ENCODE data around the gene MGAT4C. TPM values are rescaled to one million over a fixed set of nuclear protein-coding genes. Genes with fewer than 3 reads are reported as not detected.

Gene MGAT4C
- total RNA-seq, 1 experiment from 2014 or later = not detected

DNA sequence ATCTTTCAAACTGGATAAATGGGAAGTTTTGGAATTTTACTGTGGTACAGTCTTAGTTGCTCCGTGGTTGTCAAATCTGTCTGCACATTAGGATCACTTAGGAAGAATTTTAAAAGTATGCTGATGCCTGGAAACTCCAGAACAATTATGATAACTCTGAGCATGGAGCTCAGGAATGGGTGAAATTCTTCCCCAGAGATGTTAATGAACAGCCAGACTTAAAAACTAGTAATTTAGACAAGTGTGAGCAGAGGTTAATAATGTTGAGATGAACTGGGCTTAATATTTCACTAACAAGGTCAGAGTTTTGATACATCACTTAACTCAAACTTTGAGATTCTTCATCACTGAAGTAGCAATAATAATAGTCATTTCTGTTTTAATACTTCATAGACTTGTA, 287.6 kb downstream of the MGAT4C start:
- intact Hi-C loops (cut with micrococcal nuclease) = no loop called here
- Histone ChIP-seq H3K9me3 (ENCODE audit: low read length) (no peaks in the 10 kb centered on the region), H3K4me1 (ENCODE audit: insufficient read depth, low read length) (no peaks in the 10 kb centered on the region), H3K27ac (ENCODE audit: low read length) (no peak overlapping the region), H4K20me1 (ENCODE audit: low read length) (no peaks in the 10 kb centered on the region), H3K4me2 (ENCODE audit: low read length) (no peak overlapping the region), H3K9ac (ENCODE audit: low read length) (no peak overlapping the region), H3K9me2 (replicated peaks; ENCODE audit: low read length) (no peaks in the 10 kb centered on the region), H3K27me3 (ENCODE audit: low read length) (no peaks in the 10 kb centered on the region), H3K79me2 (ENCODE audit: low read length) (no peaks in the 10 kb centered on the region), H2AFZ (ENCODE audit: low read length) (no peak overlapping the region), H3K36me3 (ENCODE audit: low read depth, low read length) (no peaks in the 10 kb centered on the region), H3K4me3 (ENCODE audit: low read length) (no peak overlapping the region), H3F3A (ENCODE audit: low read length, unreplicated experiment) (no peaks in the 10 kb centered on the region)
- POLR2A ChIA-PET (ENCODE audit: unreplicated experiment) = no interaction called here
- ATAC-seq (no peak), DNase-seq (no peak)
- CTCF ChIA-PET = no interaction called here
- no peak for TF ChIP-seq EZH2 (IDR thresholded peaks at IDR 0.05; ENCODE audit: low read length, unreplicated experiment)
- no peak for TF ChIP-seq EZH2phosphoT487 (IDR thresholded peaks at IDR 0.05; ENCODE audit: borderline replicate concordance, low read length)
- TF ChIP-seq, protein P1, sequence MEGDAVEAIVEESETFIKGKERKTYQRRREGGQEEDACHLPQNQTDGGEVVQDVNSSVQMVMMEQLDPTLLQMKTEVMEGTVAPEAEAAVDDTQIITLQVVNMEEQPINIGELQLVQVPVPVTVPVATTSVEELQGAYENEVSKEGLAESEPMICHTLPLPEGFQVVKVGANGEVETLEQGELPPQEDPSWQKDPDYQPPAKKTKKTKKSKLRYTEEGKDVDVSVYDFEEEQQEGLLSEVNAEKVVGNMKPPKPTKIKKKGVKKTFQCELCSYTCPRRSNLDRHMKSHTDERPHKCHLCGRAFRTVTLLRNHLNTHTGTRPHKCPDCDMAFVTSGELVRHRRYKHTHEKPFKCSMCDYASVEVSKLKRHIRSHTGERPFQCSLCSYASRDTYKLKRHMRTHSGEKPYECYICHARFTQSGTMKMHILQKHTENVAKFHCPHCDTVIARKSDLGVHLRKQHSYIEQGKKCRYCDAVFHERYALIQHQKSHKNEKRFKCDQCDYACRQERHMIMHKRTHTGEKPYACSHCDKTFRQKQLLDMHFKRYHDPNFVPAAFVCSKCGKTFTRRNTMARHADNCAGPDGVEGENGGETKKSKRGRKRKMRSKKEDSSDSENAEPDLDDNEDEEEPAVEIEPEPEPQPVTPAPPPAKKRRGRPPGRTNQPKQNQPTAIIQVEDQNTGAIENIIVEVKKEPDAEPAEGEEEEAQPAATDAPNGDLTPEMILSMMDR (conservative IDR thresholded peaks at IDR 0.05; ENCODE audit: low read depth, low read length) = no peak
- no TSS peak for BruUV-seq (replicated peaks)

DNA sequence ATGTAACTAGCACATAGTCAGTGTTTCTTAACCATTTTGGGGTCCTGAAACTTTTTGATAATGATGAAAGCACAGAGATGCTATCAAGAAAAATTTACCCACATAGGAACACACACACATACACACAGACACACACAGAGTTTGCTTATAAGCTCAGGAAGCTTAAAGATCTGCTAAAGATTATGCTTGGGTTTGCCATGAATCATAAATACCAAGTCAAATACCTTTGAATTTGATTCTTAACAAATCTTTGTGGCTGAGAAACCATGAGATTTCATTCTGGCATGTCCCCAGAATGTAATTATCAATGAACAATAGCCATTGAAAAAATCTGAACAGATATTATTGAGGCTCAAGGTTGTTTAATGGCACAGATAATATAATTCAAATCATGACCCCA, 292.9 kb downstream of the MGAT4C start:
- Histone ChIP-seq H3K4me3 (ENCODE audit: low read length) (no peak overlapping the region), H3K27me3 (ENCODE audit: low read length) (no peaks in the 10 kb centered on the region), H2AFZ (ENCODE audit: low read length) (no peak overlapping the region), H3K9me2 (replicated peaks; ENCODE audit: low read length) (no peaks in the 10 kb centered on the region), H3K9me3 (ENCODE audit: low read length) (no peaks in the 10 kb centered on the region), H3K79me2 (ENCODE audit: low read length) (no peaks in the 10 kb centered on the region), H4K20me1 (ENCODE audit: low read length) (no peaks in the 10 kb centered on the region), H3F3A (ENCODE audit: low read length, unreplicated experiment) (no peaks in the 10 kb centered on the region), H3K4me1 (ENCODE audit: insufficient read depth, low read length) (no peaks in the 10 kb centered on the region), H3K9ac (ENCODE audit: low read length) (no peak overlapping the region), H3K27ac (ENCODE audit: low read length) (no peak overlapping the region), H3K36me3 (ENCODE audit: low read depth, low read length) (no peaks in the 10 kb centered on the region), H3K4me2 (ENCODE audit: low read length) (no peak overlapping the region)
- TF ChIP-seq EZH2phosphoT487 (IDR thresholded peaks at IDR 0.05; ENCODE audit: borderline replicate concordance, low read length) (no peak), EZH2 (IDR thresholded peaks at IDR 0.05; ENCODE audit: low read length, unreplicated experiment) (no peak)
- TF ChIP-seq, protein P1 (conservative IDR thresholded peaks at IDR 0.05; ENCODE audit: low read depth, low read length) = no peak
- no TSS peak for BruUV-seq (replicated peaks)
- no peak for ATAC-seq
- no peak for DNase-seq
- ChIA-PET POLR2A (ENCODE audit: unreplicated experiment) (no interaction called here), CTCF (no interaction called here)
- intact Hi-C loops (cut with micrococcal nuclease) = no loop called here

DNA sequence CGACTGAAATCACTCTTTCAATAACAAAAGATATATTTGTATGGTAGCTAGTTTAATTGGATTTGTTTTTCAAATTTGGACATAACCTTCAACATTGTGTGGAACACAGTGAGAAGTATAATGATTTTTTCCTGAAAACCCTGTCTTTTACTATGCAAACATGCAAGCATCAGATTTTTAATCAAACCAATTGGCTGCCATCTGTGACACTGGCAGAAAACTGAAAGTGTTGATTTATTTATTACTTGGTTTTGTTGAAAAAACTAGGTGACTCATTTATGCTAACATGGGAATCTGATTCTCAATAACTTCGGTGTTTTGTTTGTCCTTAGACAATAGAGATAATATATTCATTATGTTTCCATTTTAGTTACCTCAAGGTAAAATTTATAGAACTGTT, 300.1 kb downstream of the MGAT4C start:
- Histone ChIP-seq H3K4me2 (ENCODE audit: low read length) (no peak overlapping the region), H3K4me3 (ENCODE audit: low read length) (no peak overlapping the region), H3K79me2 (ENCODE audit: low read length) (no peaks in the 10 kb centered on the region), H3K9ac (ENCODE audit: low read length) (no peak overlapping the region), H3K9me3 (ENCODE audit: low read length) (no peaks in the 10 kb centered on the region), H3K36me3 (ENCODE audit: low read depth, low read length) (no peaks in the 10 kb centered on the region), H3K27ac (ENCODE audit: low read length) (no peak overlapping the region), H3K4me1 (ENCODE audit: insufficient read depth, low read length) (no peaks in the 10 kb centered on the region), H3K9me2 (replicated peaks; ENCODE audit: low read length) (no peaks in the 10 kb centered on the region), H4K20me1 (ENCODE audit: low read length) (no peaks in the 10 kb centered on the region), H3F3A (ENCODE audit: low read length, unreplicated experiment) (no peaks in the 10 kb centered on the region), H2AFZ (ENCODE audit: low read length) (no peak overlapping the region), H3K27me3 (ENCODE audit: low read length) (no peaks in the 10 kb centered on the region)
- ChIA-PET POLR2A (ENCODE audit: unreplicated experiment) (no interaction called here), CTCF (interaction anchor here (0.6 to 0.7 kb wide), 2 partner anchors 500 to 1141 kb away, joined by 3 to 4 read pairs; no protein-coding TSS in a partner anchor)
- ATAC-seq (peak; percentile 33; the same call in 1 of the 2 replicates), DNase-seq (no peak)
- intact Hi-C loops (cut with micrococcal nuclease) = loop anchor here (5.0 to 10.0 kb wide), 4 partner anchors 231 to 1996 kb away; partner anchors contain the start of gene MGAT4C
- no peak for TF ChIP-seq EZH2phosphoT487 (IDR thresholded peaks at IDR 0.05; ENCODE audit: borderline replicate concordance, low read length)
- no peak for TF ChIP-seq EZH2 (IDR thresholded peaks at IDR 0.05; ENCODE audit: low read length, unreplicated experiment)
- TF ChIP-seq, protein P1 (conservative IDR thresholded peaks at IDR 0.05; ENCODE audit: low read depth, low read length) = no peak
- no TSS peak for BruUV-seq (replicated peaks)

Data from PC-3 (cell line).